Measurements from ENCODE around the gene JUP.
A peak's percentile ranks its signal among the peaks of the same experiment; 100 is the strongest.

JUP gene

GRCh38 chr17:41796121-41796895, 9.8 kb upstream of the JUP start:
- TF ChIP-seq CTCF (IDR thresholded peaks at IDR 0.05; ENCODE audit: control insufficient read depth, extremely low read depth, insufficient read depth) = no peak
- DNase-seq (ENCODE audit: low read depth) = no peak
- no peak overlapping the region for H3K4me3 ChIP-seq (ENCODE audit: low read depth, low read length)

GRCh38 chr17:41794540-41794975, 8.0 kb upstream of the JUP start:
- no peak for DNase-seq (ENCODE audit: low read depth)
- TF ChIP-seq CTCF (IDR thresholded peaks at IDR 0.05; ENCODE audit: control insufficient read depth, extremely low read depth, insufficient read depth) = no peak
- no peak overlapping the region for H3K4me3 ChIP-seq (ENCODE audit: low read depth, low read length)

GRCh38 chr17:41793784-41794539, 7.5 kb upstream of the JUP start:
- no peak for DNase-seq (ENCODE audit: low read depth)
- no peak for TF ChIP-seq CTCF (IDR thresholded peaks at IDR 0.05; ENCODE audit: control insufficient read depth, extremely low read depth, insufficient read depth)
- no peak overlapping the region for H3K4me3 ChIP-seq (ENCODE audit: low read depth, low read length)

- DNase-seq (ENCODE audit: low read depth) = no peak
- TF ChIP-seq CTCF (IDR thresholded peaks at IDR 0.05; ENCODE audit: control insufficient read depth, extremely low read depth, insufficient read depth) = no peak
- H3K4me3 ChIP-seq (ENCODE audit: low read depth, low read length) = no peak overlapping the region
These were observed 6.6 kb upstream of the JUP start for GRCh38 chr17:41792845-41793783.

GRCh38 chr17:41787021-41787418, 509 bp upstream of the JUP start:
- H3K4me3 ChIP-seq (ENCODE audit: low read depth, low read length) = peak overlapping the region; percentile 41
- no peak for TF ChIP-seq CTCF (IDR thresholded peaks at IDR 0.05; ENCODE audit: control insufficient read depth, extremely low read depth, insufficient read depth)
- no peak for DNase-seq (ENCODE audit: low read depth)

- TF ChIP-seq CTCF (IDR thresholded peaks at IDR 0.05; ENCODE audit: control insufficient read depth, extremely low read depth, insufficient read depth) = peak; percentile 42
- H3K4me3 ChIP-seq (ENCODE audit: low read depth, low read length) = peak overlapping the region; percentile 88
- DNase-seq (ENCODE audit: low read depth) = no peak
These were observed 668 bp downstream of the JUP start for GRCh38 chr17:41785859-41786226.

Data from LNCaP clone FGC (cell line).